GM21447 (cell line): Measurements from ENCODE around the gene FLNB.
"Not testable (repeated sequence)": the region's sequence is repeated elsewhere in the genome, so short reads cannot be mapped to it uniquely, and the experiment has no call there.

ENCODE experiments used
- ATAC-seq: cut with Tn5 transposase; IDR thresholded peaks from one replicate; pipeline ENCODE4 v1.9.1; 2021; ENCODE audit not compliant: unreplicated experiment

FLNB gene

DNA sequence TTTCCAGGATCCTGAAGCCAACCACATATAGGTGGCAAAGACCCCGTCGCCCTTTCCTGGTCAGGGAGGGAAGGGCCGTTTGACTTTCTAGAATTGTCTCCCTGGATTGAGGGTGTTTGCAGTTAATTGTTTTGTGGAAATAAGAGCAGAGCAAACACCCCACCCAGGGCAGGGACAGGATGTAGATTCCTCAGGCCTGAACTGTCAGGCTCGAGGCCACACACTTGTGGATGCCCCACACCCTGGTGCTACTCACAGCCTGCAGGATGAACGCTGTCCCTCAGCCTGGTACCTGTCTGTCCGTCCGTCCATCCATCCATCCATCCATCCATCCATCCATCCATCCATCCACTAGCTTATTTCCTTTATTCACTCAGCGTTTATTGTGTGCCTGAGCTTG, 29.9 kb upstream of the FLNB start:
- no peak for ATAC-seq

DNA sequence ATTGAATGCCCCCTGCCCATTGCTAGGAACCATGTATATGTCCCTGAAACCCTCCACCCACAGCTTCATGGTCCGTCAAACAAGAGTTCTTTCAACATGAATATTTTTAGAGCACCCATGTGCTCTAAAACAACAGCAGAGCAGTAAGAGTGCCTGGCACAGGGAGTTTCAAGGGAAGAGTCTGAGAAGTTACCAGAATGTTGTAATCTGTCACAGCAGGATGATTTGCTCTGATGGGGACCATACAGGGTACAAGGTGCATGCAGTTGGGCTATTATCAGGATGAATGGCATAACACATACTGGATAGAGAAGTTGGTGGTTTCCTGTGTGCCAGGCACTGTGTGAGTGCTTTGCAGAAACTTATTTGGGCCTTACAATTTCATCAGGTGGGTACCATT, 27.8 kb upstream of the FLNB start:
- ATAC-seq = no peak

DNA sequence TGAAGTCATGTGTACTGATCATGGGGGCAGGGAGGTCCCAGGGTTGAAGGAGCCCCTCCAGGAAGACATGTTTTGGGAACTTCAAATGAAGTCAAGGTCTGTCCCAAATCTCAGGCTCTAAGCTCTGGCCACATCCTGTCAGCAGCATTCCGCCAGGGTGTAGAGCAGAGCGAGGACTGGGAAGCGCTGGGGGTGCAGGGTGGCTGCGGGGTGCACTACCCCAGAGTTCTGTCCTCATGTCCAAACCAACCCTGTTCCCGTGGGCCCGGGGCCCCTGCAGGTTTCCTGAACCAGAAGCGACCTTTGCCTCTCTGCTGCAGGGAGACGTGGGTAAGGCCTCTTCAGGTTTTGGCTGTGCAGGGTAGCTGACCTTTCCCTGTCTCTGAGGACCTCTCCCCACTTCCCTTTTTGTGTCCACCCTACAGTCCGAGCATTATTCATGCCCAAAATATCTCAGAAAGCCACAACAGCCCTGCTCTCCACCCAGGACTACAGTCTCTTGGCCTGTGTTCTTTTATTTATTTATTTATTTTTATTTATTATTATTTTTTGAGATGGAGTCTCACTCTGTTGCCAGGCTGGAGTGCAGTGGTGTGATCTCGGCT, 26.6 kb upstream of the FLNB start:
- no peak for ATAC-seq

DNA sequence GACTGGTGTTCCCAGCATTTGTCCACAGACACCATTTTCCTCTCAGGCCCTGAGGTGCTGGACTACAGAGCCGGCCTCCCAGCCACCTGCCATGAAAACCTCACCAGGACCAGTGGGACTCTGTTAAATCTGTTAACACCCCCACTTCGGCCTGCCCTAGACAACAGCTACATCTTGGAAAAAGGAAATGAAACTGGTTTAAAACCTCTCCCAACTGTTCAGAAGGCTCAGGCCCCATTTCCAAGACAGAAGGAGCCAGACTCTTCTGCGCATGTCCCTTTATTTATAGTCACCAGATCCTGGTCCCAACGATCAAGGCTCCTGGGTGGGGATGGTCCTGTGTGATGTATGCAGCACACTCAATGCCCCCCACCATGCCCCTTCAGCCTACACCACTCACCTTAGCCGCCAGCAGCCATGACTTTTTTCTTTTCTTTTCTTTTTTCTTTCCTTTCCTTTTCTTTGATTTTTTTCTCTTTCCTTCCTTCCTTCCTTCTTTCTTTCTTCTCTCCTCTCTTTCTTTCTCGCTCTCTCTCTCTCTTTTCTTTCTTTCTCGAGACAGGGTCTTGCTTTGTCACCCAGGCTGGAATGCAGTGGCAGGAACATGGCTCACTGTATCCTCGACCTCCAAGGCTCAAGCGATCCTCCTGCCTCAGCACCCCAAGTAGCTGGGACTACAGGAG, 25.5 kb upstream of the FLNB start:
- no peak for ATAC-seq

DNA sequence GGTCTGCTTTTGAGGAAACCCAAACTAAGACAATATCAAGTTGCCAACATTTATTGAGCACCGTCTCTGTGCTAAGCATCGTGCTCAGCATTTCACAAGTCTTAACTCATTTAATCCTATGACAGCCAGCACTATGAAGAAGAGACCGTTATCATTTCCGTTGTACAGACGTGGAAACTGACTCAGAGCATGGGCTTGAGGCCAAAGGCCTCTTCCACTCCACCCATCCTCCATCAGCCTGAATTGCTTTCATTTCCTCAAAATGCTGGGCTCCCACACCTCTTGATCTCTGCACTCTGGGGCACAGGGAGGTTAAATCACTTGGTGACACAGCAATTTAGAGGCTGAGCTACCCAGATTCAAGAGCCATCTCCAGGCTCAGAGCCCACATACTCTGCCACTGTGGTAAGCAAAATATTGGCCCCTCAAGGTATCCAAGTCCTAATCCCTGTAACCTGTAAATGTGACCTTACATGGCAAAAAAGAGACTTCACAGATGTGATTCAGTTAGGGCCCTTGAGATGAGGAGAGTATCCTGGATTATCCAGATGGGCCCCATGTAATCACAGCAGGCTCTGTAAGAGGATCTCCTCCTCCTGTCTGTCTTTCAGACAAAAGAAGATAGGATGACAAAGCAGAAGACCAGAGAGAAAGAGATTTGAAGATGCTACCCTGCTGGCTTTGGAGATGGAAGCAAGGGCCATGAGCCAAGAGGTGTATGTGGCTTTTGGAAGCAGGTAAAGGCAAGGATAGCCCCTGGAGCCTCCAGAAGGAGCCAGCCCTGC, 24.3 kb upstream of the FLNB start:
- ATAC-seq = peak; percentile 99

DNA sequence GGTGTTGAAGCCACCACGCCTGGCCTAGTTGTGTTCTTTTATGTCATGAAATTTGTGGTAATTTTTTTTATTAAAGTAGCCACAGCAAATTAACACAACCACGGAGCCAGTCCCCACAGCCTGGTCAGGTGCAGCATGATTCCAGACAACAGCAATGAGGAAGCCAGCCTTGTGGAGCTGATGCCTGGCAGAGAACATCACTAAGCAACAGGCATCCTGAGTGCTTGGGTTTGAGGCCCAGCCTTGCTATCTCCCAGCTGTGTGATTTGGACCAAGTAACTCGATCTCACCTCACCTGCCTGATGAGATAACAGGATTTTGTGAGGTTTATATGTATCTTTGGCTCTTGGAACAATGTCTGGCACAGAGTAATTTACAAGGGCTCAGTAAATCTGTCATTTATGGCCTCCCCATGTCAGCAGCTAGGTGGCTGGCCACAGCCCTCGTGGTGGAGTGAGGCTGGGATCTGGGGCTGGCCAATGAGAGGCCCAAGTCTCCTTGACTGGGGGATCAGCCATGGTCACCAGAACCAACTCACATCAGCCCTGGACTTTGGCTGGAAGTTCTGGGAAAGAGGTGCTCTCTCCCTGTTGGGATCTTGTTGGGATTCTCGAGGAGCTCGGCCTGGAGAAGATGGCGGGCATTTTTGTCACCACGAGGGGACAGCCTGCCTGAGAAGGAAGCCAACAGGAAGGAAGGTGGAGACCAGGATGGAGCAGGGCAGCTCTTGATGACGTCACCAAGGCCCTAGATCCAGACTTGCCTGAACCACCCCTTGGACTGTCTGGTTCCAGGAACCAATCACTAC, 22.8 kb upstream of the FLNB start:
- no peak for ATAC-seq

DNA sequence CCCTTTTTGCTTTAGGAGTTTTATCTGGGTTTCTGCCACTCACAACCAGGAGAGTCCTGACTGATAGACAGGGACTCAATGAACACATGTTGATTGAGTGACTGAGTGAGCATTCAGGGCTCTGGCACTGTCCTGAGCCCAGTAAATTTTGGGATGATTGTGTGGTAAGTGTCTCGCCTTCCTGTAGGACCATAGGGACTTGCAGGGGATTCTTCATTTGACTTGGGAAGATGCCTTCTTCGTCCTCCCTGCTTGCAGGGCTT, 22.3 kb upstream of the FLNB start:
- ATAC-seq = no peak

DNA sequence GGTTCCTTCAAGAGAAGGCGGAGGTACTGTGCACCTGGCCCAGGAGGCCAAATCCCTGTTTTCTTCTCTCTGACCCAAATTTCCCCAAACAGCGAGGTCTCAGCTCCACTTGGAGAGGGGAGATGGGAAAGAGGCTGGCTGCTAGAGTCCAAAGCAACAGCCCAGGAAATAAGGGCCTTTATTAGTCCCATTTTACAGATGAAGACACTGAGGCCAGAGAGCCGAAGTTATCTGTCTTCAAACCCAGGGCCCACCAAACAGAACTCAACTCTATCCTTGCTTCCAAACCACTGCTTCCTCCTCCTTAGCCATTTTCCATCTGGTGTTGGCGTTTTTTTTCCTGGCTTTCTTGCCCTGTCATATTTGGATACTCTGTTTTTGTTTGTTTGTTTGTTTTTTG, 22.0 kb upstream of the FLNB start:
- ATAC-seq = no peak

DNA sequence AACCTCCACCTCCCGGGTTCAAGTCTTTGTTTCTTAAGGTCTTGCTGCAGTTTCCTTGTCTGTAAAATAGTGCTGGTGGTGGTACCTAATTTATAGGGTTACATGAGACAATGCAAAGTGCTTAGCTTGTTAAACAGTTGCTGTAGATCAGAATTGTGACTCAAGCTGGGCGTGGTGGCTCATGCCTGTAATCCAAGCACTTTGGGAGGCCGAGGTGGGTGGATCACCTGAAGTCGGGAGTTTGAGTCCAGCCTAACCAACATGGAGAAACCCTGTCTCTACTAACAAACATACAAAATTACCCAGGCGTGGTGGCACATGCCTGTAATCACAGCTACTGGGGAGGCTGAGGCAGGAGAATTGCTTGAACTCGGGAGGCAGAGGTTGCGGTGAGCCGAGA, 19.0 kb upstream of the FLNB start:
- ATAC-seq = not testable (repeated sequence)

DNA sequence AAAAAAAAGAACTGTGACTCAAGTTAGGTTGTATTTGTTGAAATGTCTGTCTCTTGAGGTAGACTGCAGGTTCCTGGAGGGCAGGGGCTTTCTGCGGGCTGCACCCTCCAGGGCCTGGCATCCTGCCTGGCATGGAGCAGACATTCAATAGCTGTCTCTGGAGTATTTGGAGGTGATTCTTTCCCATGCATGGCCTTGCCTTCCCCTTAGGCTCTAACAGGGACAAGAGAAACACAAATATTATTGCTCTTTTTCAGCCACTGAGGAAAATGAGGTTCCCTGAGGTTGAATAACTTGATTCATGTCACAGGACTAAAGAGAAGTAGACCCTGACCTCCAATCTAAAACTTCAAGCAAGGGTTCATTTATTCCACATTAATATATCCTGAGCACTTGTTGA, 18.6 kb upstream of the FLNB start:
- no peak for ATAC-seq

DNA sequence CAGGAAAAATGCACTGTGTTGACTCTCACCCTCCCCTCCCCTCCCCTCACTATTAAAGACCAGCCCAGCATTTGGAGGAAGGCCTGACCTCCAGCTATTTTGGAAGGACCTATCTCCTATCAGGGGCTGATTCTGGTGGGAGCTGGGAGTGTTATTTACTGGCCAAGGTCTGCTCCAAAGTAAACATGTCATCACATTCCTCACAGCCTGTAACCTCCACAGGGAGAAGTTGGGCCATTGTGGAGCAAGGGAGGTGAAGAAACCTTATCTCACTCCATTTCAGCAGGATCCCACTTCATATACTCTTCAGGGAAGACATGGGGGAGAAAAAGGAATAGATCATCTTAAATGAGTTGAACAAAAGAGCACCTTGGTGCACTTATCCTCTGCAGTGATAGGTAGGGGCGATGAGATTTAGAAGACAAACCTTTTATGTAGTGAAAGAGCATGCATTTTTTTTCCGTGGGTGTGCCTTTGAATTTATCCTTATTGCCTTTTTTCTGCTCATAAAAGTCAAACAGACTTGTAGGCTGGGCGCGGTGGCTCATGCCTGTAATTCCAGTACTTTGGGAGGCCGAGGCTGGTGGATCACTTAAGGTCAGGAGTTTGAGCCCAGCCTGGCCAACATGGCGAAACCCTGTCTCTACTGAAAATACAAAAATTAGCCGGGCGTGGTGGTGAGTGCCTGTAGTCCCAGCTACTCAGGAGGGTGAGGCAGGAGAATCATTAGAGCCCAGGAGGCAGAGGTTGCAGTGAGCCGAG, 15.6 kb upstream of the FLNB start:
- no peak for ATAC-seq

DNA sequence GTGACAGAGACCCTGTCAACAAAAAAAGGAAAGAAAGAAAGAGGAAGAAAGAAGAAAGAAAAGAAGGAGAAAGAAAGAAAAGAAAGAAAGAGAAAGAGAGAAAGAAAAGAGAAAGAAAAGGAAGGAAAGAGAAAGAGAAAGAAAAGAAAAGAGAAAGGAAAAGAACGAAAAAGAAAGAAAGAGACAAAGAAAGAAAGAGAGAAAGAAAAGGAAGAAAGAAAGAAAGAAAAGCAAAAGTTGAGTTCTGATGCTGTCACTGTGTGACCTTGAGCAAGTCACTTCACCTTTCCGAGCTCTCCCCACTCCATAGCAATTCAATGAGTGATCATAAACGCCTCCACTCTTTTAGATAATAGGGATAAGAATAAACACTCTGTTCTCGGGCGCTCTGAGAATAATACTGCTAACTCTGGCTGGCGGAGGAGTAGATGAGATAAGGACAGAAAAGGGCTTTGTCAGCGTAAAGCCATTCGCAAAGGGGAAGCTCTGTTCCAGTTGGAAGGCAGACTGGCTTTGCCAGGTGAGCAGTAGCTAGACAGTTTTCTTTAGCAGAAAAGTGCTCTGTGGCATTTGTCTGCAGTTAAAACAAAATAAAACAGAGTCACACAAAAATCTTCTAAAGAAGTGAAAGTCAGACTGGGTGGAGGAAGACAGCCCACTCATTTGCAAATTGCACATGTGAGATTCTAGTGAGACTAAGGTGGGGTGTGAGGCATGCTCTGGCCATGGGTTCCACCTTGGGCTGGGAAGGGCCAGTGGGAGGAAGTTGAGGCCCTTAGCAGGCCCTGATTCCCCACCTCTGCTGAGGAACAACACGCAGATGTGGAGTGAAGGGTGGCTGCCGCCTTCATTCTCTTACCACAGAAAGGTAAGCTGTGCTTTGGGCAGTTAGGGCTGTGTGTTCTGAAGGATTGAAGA, 9.6 kb upstream of the FLNB start:
- peak; percentile 65 for ATAC-seq

DNA sequence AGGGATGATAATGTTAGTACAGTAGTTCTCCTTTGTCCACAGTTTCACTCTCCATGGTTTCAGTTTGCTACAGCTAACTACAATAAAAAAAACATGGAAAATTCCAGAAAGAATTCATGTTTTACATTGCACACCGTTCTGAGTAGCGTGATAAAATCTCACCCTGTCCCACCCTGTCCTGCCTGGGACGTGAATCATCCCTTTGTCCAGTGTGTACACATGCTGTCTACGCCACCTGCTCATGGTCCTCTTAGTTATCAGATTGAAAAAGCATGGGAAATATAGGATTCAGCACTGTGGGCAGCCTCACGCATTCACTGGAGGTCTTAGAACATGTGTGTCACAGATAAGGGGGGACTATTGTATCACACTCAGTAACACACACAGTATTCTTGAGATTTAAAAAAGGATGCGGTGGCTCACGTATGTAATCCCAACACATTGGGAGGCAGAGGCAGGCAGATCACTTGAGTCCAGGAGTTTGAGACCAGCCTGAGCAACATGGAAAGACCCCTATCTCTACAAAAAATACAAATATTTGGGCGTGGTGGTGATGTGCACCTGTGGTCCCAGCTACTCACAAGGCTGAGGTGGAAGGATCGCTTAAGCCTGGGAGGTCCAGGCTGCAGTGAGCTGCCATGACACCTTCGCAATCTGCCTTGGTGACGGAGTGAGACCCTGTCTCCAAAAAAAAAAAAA, 8.7 kb upstream of the FLNB start:
- no peak for ATAC-seq

DNA sequence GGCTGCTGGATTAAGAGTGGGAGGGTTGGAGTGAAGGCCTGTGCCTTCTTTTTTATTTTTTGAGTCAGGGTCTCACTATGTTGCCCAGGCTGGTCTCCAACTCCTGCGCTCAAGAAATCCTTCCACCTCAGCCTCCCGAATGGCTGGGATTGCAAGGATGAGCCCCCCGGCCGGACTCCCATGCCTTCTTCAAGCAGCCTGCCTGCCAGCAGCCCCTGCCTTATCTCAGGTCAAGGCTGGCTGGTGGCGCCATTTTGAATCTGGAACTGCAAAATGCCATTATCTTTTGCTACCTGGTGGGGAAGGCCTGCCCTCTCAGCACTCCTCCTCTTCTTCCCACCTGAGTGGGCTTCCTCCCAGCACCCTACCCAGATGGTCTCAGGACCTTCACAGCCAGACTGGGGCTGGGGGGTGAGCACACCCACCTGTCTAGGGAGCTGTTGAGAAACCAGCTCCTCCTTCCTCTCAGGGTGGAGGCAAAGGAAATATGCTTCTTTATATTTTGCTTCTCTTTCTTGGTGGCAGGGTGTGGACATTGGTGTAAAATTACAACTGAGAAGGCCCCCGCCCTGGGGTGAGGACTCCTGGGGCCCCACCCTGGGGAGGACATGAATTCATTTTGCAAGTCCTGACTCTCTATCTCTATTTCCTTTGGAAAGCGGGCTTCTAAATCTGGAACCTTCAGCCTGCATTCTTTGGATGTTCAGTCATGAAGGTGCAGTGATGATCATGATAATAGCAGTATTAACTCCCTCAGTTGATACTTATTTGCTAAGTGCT, 7.7 kb upstream of the FLNB start:
- ATAC-seq = no peak

DNA sequence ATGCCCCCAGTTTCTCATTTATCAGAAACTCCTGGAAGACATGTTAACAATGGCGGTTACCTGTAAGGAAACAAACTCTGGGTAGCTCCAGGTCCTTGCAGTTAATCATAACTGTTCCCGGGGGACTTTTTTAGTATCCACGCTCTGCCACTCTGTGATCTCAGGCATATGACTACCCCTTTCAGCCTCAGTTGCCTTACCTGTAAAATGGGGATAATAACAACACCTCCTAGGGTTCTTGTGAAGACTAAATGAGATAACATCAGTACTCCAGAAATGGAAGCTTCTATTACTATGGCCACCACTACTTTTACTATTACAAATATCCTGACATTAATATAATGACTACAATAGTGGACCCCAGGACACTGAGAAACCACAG, 7.1 kb upstream of the FLNB start:
- no peak for ATAC-seq

DNA sequence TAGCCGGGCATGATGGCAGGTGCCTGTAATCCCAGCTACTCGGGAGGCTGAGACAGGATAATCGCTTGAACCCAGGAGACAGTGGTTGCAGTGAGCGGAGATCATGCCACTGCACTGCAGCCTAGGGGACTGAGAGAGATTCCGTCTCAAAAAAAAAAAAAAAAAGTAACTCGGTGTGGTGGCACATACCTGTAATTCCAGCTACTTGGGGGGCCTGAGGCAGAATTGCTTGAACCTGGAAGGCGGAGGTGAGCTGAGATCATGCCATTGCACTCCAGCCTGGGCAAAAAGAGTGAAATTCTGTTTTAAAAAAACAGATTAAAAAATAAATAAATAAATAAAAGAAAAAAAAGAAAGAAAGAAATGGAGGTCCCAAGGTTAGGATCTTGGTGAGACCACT, 6.2 kb upstream of the FLNB start:
- ATAC-seq = no peak

DNA sequence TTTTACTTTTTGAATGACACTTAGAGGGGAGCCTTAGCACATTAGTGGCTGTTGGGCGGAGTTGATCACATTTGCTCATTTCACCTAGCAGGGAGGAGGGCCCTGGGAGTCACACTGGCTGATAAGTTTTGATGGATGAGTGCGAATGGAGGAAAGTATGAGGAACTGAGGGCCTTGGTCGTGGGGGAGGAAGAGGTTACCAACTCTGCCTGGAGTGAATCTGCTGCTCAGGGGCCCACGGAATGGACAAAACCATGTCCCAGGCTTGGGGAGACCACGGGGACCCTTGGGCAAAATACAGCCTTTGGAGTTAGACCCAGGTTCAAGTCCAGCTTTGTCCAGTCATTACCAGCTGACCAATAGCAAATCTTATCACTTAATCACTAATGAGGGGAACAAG, 5.1 kb upstream of the FLNB start:
- no peak for ATAC-seq

DNA sequence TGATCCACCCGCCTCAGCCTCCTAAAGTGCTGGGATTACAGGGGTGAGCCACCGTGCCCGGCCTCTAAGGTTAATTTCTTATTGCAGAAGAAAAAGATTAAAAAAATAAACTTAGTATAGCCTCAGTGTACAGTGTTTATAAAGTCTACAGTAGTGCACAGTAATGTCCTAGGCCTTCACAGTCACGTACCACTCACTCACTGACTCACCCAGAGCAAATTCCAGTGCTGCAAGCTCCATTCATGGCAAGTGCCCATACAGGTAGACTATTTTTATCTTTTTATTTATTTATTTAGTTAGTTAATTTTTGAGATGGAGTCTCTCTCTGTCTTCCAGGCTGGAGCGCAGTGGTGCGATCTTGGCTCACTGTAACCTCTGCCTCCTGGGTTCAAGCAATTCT, 3.2 kb upstream of the FLNB start:
- ATAC-seq = no peak

DNA sequence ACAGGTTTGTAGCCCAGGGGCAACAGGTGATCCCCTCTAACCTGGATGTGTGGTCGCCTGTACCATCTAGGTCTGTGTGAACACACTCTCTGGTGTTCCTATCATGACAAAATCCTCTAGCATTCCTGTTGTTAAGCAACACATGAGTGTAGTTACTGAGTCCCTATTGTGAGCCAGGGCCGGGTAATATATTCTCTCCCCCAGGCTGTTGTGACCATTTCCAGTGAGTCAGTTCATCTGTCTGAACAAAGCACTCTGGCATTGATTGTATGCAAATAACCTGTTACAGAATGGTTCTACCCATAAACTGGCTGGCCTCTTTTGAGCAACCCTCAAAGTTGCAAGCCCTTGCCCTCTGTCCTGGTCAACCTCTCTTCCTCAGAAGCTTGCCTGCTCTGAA, 2.6 kb upstream of the FLNB start:
- no peak for ATAC-seq
